Endothelial cell of hepatic sinusoid (primary cell): ENCODE data around the gene NSL1.

ENCODE experiments used
- in situ Hi-C: cut with HindIII; loops from 2 replicates; pipeline ENCODE4 v1.10.0; 2017; ENCODE audit warnings: low sequenced_read_pairs

The NSL1 gene

GRCh38 chr1:212689196-212689725, 102.3 kb downstream of the NSL1 start:
- in situ Hi-C loops: no loop called here

GRCh38 chr1:212688341-212689047, 103.1 kb downstream of the NSL1 start:
- in situ Hi-C loops: no loop called here

- in situ Hi-C loops: no loop called here
Observed at GRCh38 chr1:212687811-212688210, 103.8 kb downstream of the NSL1 start.

- in situ Hi-C loops: no loop called here
Observed at GRCh38 chr1:212686591-212686990, 105.0 kb downstream of the NSL1 start.

GRCh38 chr1:212686069-212686468, 105.5 kb downstream of the NSL1 start:
- in situ Hi-C loops: no loop called here

GRCh38 chr1:212685429-212685828, 106.1 kb downstream of the NSL1 start:
- in situ Hi-C loops: no loop called here

- in situ Hi-C loops: no loop called here
Observed at GRCh38 chr1:212684521-212685090, 107.0 kb downstream of the NSL1 start.

GRCh38 chr1:212684076-212684475, 107.5 kb downstream of the NSL1 start:
- in situ Hi-C loops: no loop called here

GRCh38 chr1:212683357-212683722, 108.2 kb downstream of the NSL1 start:
- in situ Hi-C loops: no loop called here

- in situ Hi-C loops: no loop called here
Observed at GRCh38 chr1:212680680-212681389, 110.7 kb downstream of the NSL1 start.

GRCh38 chr1:212678456-212679410, 112.8 kb downstream of the NSL1 start:
- in situ Hi-C loops: no loop called here

- in situ Hi-C loops: no loop called here
Observed at GRCh38 chr1:212677573-212677972, 114.0 kb downstream of the NSL1 start.

GRCh38 chr1:212677136-212677535, 114.4 kb downstream of the NSL1 start:
- in situ Hi-C loops: no loop called here
